GM18861 (cell line): ENCODE measurements around the gene PDXDC1.
A peak's percentile ranks its signal among the peaks of the same experiment; 100 is the strongest.
"Not testable (repeated sequence)": the region's sequence is repeated elsewhere in the genome, so short reads cannot be mapped to it uniquely, and the experiment has no call there.

ENCODE experiments used
- ATAC-seq: cut with Tn5 transposase; IDR thresholded peaks from one replicate; pipeline ENCODE4 v1.9.1; 2021; ENCODE audit not compliant: unreplicated experiment

PDXDC1 gene

DNA sequence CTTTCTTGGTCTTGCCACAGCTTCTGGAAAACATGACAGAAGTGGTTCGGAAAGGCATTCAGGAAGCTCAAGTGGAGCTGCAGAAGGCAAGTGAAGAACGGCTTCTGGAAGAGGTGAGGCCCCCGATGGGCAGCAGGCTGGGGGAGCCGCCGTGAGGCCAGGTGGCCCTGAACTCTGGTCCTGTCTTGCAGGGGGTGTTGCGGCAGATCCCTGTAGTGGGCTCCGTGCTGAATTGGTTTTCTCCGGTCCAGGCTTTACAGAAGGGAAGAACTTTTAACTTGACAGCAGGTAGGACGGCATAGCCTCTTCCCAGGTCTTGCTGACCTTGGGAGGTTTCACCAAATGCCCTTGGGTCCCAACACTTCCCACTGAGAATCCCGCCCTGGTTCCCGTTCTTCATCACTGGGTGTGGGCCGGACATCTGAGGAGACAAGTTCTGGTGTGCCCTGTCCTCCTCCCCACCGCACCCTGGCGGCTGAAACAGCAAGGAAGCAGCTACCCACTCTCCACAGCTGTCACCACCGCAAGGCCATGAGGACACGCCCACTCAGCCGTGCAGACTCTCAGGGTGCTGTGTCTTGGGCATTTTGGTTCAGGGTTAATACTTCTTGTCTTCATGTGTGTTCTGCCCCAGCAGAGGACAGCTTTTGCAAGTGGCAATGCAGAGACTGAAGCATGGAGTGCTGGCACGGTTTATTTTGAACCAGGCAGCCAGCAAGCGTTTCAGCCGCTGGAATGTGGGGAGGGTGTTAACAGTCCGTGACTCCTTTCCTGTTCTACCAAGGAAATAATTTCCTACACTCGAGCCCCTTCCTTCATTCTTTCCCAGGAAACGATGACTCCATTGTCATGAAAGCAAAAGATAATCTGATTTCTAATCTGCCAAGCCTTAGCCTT, 59.7 kb downstream of the PDXDC1 start:
- ATAC-seq: no peak

- ATAC-seq: no peak
Observed at GRCh38 chr16:15035163-15035729, 60.4 kb downstream of the PDXDC1 start.

GRCh38 chr16:15037003-15037402, 62.2 kb downstream of the PDXDC1 start:
- ATAC-seq: no peak

DNA sequence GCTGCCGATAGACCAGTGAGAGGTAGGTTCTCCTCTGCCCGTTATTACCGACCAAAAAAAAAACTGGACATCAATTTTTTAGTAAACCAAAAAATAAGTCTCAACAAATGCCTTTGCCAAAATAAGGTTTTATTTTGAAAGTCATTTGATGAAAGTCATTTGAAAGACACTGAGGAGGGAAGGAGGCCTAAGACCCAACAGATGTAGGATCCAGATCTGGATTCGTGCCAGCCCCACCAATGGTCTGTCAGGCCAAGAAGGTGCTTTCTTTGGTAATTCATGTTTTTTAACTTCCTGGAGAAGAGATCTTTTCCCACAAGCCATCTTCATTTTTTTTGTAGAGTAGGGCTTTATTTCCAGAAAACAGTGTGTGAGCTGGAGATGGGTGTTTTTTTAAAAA, 62.9 kb downstream of the PDXDC1 start:
- ATAC-seq: no peak

DNA sequence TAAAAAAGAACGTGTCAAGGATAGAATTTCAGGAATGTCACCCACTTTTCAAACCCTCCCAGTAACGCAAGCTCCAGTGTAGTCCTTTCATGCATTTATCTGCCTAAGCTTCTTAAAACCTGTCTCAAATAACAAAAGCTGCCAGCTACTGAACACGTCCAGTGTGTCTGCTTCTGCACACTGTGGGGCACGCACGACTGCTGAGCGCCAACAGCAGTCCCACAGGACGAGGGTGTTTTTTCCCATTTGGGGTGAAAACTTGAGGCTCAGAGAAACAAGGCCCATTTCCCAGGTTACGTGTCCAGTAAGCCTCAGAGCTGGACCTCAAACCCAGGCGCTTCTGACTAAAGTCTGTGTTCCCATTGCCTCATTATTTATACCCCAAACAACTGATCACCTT, 63.9 kb downstream of the PDXDC1 start:
- ATAC-seq: no peak

DNA sequence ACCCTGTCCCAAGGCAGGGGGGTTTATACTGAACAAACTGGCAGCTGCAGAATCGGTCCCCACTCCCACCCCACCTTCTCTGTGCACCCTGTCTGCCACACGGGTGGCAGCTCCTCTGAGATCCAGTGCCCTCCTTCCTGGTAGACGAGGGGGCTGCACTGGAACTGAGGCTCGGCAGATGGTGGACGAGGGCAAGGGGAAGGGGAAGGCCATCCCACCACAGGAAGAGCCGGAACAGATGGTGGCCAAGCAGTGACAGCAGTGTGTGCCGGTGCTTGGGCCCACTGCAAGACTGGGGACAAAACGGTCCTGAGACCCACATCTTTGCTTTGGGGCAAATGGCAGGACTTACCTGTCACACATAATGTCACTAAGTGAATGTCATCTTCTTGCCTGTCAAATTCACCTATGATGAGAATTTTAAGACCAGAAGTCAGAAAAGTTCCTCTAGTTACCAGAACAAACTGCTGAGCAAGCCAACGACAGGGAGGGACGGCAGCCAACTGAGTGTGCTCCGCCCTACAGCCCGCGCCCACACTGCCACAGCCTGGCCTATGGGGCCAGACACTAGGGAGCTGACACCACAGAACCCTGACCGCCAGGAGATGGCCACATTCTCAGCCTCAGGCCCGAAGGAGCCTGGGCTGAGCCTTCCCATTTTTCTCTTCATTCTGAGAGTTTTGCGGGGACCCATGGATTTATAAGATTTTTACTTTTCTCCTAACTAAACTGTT, 66.6 kb downstream of the PDXDC1 start:
- ATAC-seq: no peak

- ATAC-seq: no peak
Observed at GRCh38 chr16:15043344-15043743, 68.5 kb downstream of the PDXDC1 start.

DNA sequence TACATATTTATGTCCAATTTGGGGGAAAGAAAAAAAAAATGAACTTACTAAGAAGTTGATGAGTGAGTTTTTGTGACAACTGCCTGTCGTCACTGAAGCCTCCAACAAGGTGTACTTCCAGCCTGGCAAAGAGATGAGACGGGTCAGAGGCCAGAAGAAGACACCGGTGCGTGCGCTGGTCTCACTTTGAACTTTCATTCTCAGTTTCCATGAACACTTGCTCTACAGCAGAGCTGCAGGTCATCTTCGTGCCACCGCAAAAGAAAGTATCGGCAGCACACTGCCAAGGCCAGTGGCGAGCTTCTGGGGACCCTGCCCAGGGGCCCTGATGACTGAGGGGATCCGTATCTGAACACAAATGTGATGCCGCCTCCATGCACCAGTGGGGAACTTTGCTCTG, 69.5 kb downstream of the PDXDC1 start:
- no peak for ATAC-seq

DNA sequence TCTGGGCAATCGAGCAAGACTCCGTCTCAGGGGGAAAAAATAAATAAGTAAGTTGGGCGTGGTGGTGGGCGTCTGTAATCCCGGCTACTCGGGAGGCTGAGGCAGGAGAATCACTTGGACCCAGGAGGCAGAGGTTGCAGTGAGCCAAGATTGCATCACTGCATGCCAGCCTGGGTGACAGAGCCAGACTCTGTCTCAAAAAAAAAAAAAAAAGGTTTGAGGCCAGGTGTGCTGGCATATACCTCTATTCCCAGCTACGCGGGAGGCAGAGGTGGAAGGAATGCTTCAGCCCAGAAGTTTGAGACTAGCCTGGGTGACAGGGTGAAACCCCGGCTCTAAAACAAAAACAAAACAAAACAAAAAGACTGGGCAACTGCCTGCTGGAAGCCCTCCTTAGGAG, 70.4 kb downstream of the PDXDC1 start:
- not testable (repeated sequence) for ATAC-seq

DNA sequence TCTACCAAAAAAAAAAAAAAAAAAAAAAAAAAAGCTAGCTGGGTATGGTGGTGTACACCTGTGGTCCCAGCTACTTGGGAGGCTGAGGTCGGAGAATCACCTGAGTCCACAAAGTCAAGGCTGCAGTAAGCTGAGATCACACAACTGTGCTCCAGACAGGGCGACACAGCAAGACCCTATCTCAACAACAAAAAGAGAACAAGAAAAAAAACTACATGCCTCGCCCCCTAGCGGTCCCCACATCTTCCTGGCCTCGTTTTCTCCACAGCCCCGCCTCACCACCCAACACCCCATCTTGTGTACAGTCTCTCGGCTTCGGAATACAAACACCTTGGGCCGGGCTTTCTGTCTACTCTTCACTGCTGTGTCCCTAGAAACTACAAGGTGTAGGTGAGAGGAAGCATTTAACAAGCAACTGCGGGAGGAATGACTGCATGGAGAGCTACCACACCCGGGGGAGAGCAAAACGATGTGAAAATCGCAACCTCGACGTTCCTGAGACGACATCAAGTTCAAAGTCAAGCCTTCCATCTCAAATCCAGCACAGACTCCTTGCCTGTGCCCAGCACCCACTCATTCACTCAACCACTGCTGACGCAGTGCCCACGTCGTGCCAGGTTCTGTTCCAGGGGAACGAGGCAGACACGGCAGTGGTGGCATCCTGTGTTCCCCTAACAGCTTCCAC, 72.0 kb downstream of the PDXDC1 start:
- no peak for ATAC-seq

GRCh38 chr16:15049581-15050180, 74.9 kb downstream of the PDXDC1 start:
- no peak for ATAC-seq

GRCh38 chr16:15050440-15050839, 75.6 kb downstream of the PDXDC1 start:
- ATAC-seq: not testable (repeated sequence)

- no peak for ATAC-seq
Observed at GRCh38 chr16:15051387-15051951, 76.6 kb downstream of the PDXDC1 start.

DNA sequence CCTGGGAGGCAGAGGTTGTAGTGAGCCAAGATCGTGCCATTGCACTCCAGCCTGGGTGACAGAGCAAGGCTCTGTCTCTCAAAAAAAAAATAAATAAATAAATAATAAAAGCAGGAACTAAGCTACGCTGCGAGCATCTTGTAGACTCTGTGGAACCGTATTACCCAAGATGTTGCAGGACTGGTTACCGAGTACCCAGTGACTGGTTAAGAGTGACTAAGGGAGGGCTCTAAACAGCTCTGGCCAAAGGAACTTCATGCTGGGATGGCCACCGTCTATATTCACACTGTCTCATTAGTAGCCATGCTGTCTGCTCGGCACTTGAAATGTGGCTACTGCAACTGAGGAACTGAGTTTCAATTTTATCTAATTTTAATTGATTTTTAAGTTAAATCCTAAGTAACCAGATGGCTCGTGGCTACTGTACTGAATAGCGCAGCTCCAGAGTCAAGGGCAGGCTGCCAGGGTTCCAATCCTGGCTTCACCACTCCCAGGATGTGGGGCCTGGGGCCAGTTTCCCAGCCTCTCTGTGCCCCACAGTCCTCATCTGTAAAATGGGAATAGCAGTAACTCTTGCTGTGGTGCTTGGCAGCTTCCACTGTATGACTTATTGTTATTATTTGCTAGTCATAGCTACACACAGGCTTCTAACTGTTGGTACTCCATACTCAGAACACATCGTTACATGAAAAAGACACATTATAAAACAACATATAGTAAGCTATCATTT, 78.1 kb downstream of the PDXDC1 start:
- ATAC-seq: no peak

- ATAC-seq: no peak
Observed at GRCh38 chr16:15053904-15054303, 79.1 kb downstream of the PDXDC1 start.

DNA sequence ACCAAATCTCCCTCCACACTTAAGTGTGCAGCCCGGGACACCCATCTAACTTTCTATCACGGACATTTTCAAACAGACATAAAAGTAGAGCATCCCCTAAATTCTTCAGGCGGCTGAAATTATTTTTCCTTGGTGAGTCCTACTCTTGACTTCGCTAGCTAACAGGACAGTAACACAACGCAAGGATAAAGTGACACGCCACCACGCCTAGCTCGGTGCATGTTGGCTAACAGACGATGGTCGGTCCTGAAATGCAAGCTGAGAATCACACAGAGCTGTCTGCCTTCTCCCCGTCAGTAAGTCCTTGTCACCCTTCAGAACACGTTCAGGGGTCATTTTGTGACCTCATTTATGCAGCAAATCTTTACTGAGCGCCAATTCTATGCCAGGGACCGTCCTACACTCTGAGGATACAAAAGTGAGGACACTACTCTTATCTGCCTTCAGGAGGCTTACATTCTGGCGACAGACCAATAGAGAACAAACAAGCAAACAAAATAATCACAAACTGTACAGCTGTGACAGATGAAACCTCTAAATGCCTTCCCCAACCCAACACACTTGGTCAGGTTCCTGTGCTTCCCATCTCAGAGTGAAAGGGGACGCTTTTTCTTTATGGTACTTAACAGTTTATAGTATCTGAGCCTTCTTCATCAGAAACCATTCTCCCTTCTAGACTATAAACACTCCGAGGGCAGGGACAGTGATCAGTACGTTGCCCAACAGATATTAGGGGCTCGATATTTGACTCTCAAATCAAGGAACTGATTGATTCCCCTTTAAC, 79.7 kb downstream of the PDXDC1 start:
- no peak for ATAC-seq

- peak; percentile 49 for ATAC-seq
Observed at GRCh38 chr16:15055141-15056053, 80.6 kb downstream of the PDXDC1 start.
